H9 (cell line): ENCODE measurements around the gene DGKD. TPM values are rescaled to one million over a fixed set of nuclear protein-coding genes. Genes with fewer than 3 reads are reported as not detected.

Experiments
- DNase-seq: peaks from one replicate; pipeline ENCODE4 v3.0.0-alpha.2; 2017
- H2AFZ ChIP-seq: one replicate; pipeline ENCODE4 v1.6.1; 2013; ENCODE audit warnings: mild to moderate bottlenecking, low read length, control low read depth, moderate library complexity
- H2AK5ac ChIP-seq: 2 replicates; pipeline ENCODE4 v1.6.1; 2013; ENCODE audit warnings: low read length, control low read depth, mixed read lengths; ENCODE audit not compliant: insufficient read length
- H2BK120ac ChIP-seq: one replicate; pipeline ENCODE4 v1.6.1; 2013; ENCODE audit warnings: low read depth, mild to moderate bottlenecking, low read length, control low read depth, inconsistent platforms; ENCODE audit not compliant: poor library complexity, severe bottlenecking
- H2BK12ac ChIP-seq: 2 replicates; pipeline ENCODE4 v1.6.1; 2013; ENCODE audit warnings: low read length, control low read depth, mixed read lengths, low read depth; ENCODE audit not compliant: insufficient read length
- H2BK15ac ChIP-seq: 2 replicates; pipeline ENCODE4 v1.6.1; 2013; ENCODE audit warnings: low read depth, low read length, control low read depth
- H2BK20ac ChIP-seq: one replicate; pipeline ENCODE4 v1.6.1; 2013; ENCODE audit warnings: low read depth, mild to moderate bottlenecking, low read length, control low read depth, inconsistent platforms; ENCODE audit not compliant: poor library complexity, severe bottlenecking
- H2BK5ac ChIP-seq: 2 replicates; pipeline ENCODE4 v1.6.1; 2013; ENCODE audit warnings: low read length, control low read depth, mixed read lengths; ENCODE audit not compliant: insufficient read length
- H3K14ac ChIP-seq: 2 replicates; pipeline ENCODE4 v1.6.1; 2013; ENCODE audit warnings: low read length, control low read depth; ENCODE audit not compliant: insufficient read depth
- H3K18ac ChIP-seq: 2 replicates; pipeline ENCODE4 v1.6.1; 2013; ENCODE audit warnings: low read depth, mild to moderate bottlenecking, mixed read lengths, low read length, control low read depth; ENCODE audit not compliant: insufficient read length
- H3K23ac ChIP-seq: 2 replicates; pipeline ENCODE4 v1.6.1; 2013; ENCODE audit warnings: low read length, control low read depth, mixed read lengths, low read depth; ENCODE audit not compliant: insufficient read length
- H3K23me2 ChIP-seq: 2 replicates; pipeline ENCODE4 v1.6.1; 2013; ENCODE audit warnings: low read depth, mild to moderate bottlenecking, mixed read lengths, low read length, control low read depth; ENCODE audit not compliant: insufficient read length, poor library complexity, severe bottlenecking
- H3K27ac ChIP-seq: 2 replicates; pipeline ENCODE4 v1.5.1; 2013; ENCODE audit warnings: low read length, control low read depth, mixed read lengths, low read depth; ENCODE audit not compliant: insufficient read length
- H3K27me3 ChIP-seq: 2 replicates; pipeline ENCODE4 v1.6.1; 2013; ENCODE audit warnings: low read length, control low read depth, inconsistent platforms; ENCODE audit not compliant: insufficient read depth
- H3K4ac ChIP-seq: 2 replicates; pipeline ENCODE4 v1.6.1; 2013; ENCODE audit warnings: low read depth, mild to moderate bottlenecking, control low read depth, inconsistent platforms, low read length, moderate library complexity
- H3K4me1 ChIP-seq: 2 replicates; pipeline ENCODE4 v1.6.1; 2013; ENCODE audit warnings: low read length, control low read depth, inconsistent platforms; ENCODE audit not compliant: insufficient read depth
- H3K4me2 ChIP-seq: 2 replicates; pipeline ENCODE4 v1.6.1; 2013; ENCODE audit warnings: low read length, control low read depth, mixed read lengths; ENCODE audit not compliant: insufficient read length, insufficient read depth
- H3K56ac ChIP-seq: 2 replicates; pipeline ENCODE4 v1.6.1; 2013; ENCODE audit warnings: low read depth, mild to moderate bottlenecking, mixed read lengths, low read length, control low read depth; ENCODE audit not compliant: insufficient read length
- H3K79me1 ChIP-seq: 2 replicates; pipeline ENCODE4 v1.6.1; 2013; ENCODE audit warnings: low read depth, mild to moderate bottlenecking, moderate library complexity, low read length, control low read depth, inconsistent platforms; ENCODE audit not compliant: insufficient read depth, poor library complexity, severe bottlenecking
- H3K79me2 ChIP-seq: 2 replicates; pipeline ENCODE4 v1.6.1; 2013; ENCODE audit warnings: low read length, control low read depth, inconsistent platforms; ENCODE audit not compliant: insufficient read depth
- H3K9ac ChIP-seq: 2 replicates; pipeline ENCODE4 v1.6.1; 2013; ENCODE audit warnings: low read length, control low read depth, mixed read lengths; ENCODE audit not compliant: insufficient read length; ENCODE audit errors: extremely low read depth
- H3K9me3 ChIP-seq: one replicate; pipeline ENCODE4 v1.6.1; 2013; ENCODE audit warnings: low read depth, low read length, inconsistent platforms; ENCODE audit not compliant: control insufficient read depth
- H3T11ph ChIP-seq: one replicate; pipeline ENCODE4 v1.6.1; 2013; ENCODE audit warnings: mild to moderate bottlenecking, low read length, control low read depth, inconsistent platforms
- H4K20me1 ChIP-seq: one replicate; pipeline ENCODE4 v1.6.1; 2013; ENCODE audit not compliant: control insufficient read depth, insufficient read length, insufficient read depth
- H4K5ac ChIP-seq: 2 replicates; pipeline ENCODE4 v1.6.1; 2013; ENCODE audit warnings: low read depth, mild to moderate bottlenecking, mixed read lengths, low read length, control low read depth; ENCODE audit not compliant: insufficient read length
- H4K8ac ChIP-seq: replicated peaks from 2 replicates; pipeline ENCODE4 v1.6.1; 2013; ENCODE audit warnings: low read length, control low read depth, mixed read lengths, low read depth; ENCODE audit not compliant: insufficient read length
- H4K91ac ChIP-seq: 2 replicates; pipeline ENCODE4 v1.6.1; 2013; ENCODE audit warnings: low read depth, mild to moderate bottlenecking, moderate library complexity, mixed read lengths, low read length, control low read depth; ENCODE audit not compliant: insufficient read length
- H3K27ac Mint-ChIP-seq, 3 experiments: 2 replicates in 2 of 3; 3 replicates in 1 of 3; pipeline ENCODE4 v1.8.0; 2020 to 2021; ENCODE audit warnings: mixed read lengths in 3 of 3, mild to moderate bottlenecking in 1 of 3, moderate library complexity in 1 of 3
- H3K27me3 Mint-ChIP-seq: 2 replicates; pipeline ENCODE4 v1.8.0; 2021; ENCODE audit warnings: low read depth, mild to moderate bottlenecking, moderate library complexity, mixed read lengths
- H3K36me3 Mint-ChIP-seq, 3 experiments: 2 replicates in 2 of 3; 3 replicates in 1 of 3; pipeline ENCODE4 v1.8.0; 2020 to 2021; ENCODE audit warnings: low read depth in 3 of 3, mixed read lengths in 3 of 3; ENCODE audit not compliant: insufficient read depth in 1 of 3
- H3K4me1 Mint-ChIP-seq, 2 experiments: 2 replicates each; pipeline ENCODE4 v1.8.0; 2020; ENCODE audit warnings: mixed read lengths in 2 of 2
- H3K4me3 Mint-ChIP-seq, 2 experiments: 2 replicates in 1 of 2; 3 replicates in 1 of 2; pipeline ENCODE4 v1.8.0; 2020 to 2021; ENCODE audit warnings: mild to moderate bottlenecking in 2 of 2, mixed read lengths in 2 of 2, moderate library complexity in 1 of 2
- H3K9me3 Mint-ChIP-seq, 2 experiments: 2 replicates in 1 of 2; 3 replicates in 1 of 2; pipeline ENCODE4 v1.8.0; 2020; ENCODE audit warnings: mild to moderate bottlenecking in 2 of 2, mixed read lengths in 2 of 2, moderate library complexity in 1 of 2
- CTCF ChIP-seq: fragments of 200-600 bp; sonication (generic); conservative IDR thresholded peaks from 3 replicates; pipeline ENCODE4 v1.8.0; 2021; ENCODE audit warnings: antibody characterized with exemption, mild to moderate bottlenecking
- WGBS: extraction: QIAGEN DNeasy Blood & Tissue Kit; methylation state at CpG from one replicate; pipeline ENCODE4 v1.1.7; 2013; ENCODE audit warnings: missing lambda C conversion rate, low lambda C conversion rate, mixed read lengths; ENCODE audit not compliant: insufficient read length; ENCODE audit errors: extremely low coverage; 5-methylcytosine and 5-hydroxymethylcytosine counted together
- total RNA-seq: library from RNA; stranded (reverse); gene quantifications from 2 replicates; pipeline ENCODE4 v1.2.1, GENCODE V29; 2021

Gene DGKD
- total RNA-seq, 1 experiment from 2014 or later: 20.7 TPM

- Mint-ChIP-seq H3K27ac (peak overlapping the region in 2 of 3 experiments; percentile 18 to 70; a peak in 3 of 7 replicates), H3K27me3 (no peaks in the 10 kb centered on the region)
Measured at GRCh38 chr2:233480490-233481202, 126.4 kb downstream of the DGKD start.

More at GRCh38 chr2:233480490-233481202, 126.4 kb downstream of the DGKD start:
- Histone ChIP-seq H2AK5ac (no peak overlapping the region), H2BK15ac (no peak overlapping the region), H3K4me2 (no peak overlapping the region), H3K27ac (no peak overlapping the region), H3K9me3 (no peaks in the 10 kb centered on the region), H3K56ac (no peak overlapping the region), H3K23ac (no peak overlapping the region), H3K23me2 (no peaks in the 10 kb centered on the region), H3K4me1 (no peaks in the 10 kb centered on the region), H4K91ac (no peak overlapping the region), H3K79me2 (no peaks in the 10 kb centered on the region), H2BK120ac (no peak overlapping the region), H3K9ac (no peak overlapping the region), H4K5ac (no peak overlapping the region), H2BK5ac (no peak overlapping the region), H4K20me1 (peaks cover 2% of the 10 kb centered on the region), H4K8ac (no peak overlapping the region), H3K4ac (no peak overlapping the region), H2BK20ac (no peak overlapping the region), H3K14ac (no peak overlapping the region), H2AFZ (no peak overlapping the region), H3K27me3 (no peaks in the 10 kb centered on the region), H2BK12ac (no peak overlapping the region), H3T11ph (no peak overlapping the region), H3K79me1 (no peaks in the 10 kb centered on the region), H3K18ac (no peak overlapping the region)
- Mint-ChIP-seq H3K9me3 (peaks cover 12 to 19% of the 10 kb centered on the region in 2 experiments), H3K36me3 (peaks cover 26 to 42% (median 32%) of the 10 kb centered on the region in 3 experiments), H3K4me1 (no peaks in the 10 kb centered on the region), H3K4me3 (no peak overlapping the region)
- WGBS: no CpG with 5 or more reads among the region's 21 CpGs
- no peak for DNase-seq
- no peak for TF ChIP-seq CTCF
